ENCODE measurements around the gene DIAPH2.
"Not testable (repeated sequence)": the region's sequence is repeated elsewhere in the genome, so short reads cannot be mapped to it uniquely, and the experiment has no call there.

DIAPH2 gene

GRCh38 chrX:96835660-96836289 lies 151.1 kb downstream of the DIAPH2 start:
- H3K4me3 ChIP-seq (replicated peaks; ENCODE audit: low read depth, low read length) = no peak overlapping the region
- no peak for TF ChIP-seq CTCF (IDR thresholded peaks at IDR 0.05; ENCODE audit: low read depth, low read length, missing control alignments)
- no peak for DNase-seq (ENCODE audit: extremely low read depth, low read depth)

- DNase-seq (ENCODE audit: extremely low read depth, low read depth) = no peak
- H3K4me3 ChIP-seq (replicated peaks; ENCODE audit: low read depth, low read length) = no peak overlapping the region
- TF ChIP-seq CTCF (IDR thresholded peaks at IDR 0.05; ENCODE audit: low read depth, low read length, missing control alignments) = no peak
Measured at GRCh38 chrX:96837808-96838207, 153.2 kb downstream of the DIAPH2 start.

- no peak overlapping the region for H3K4me3 ChIP-seq (replicated peaks; ENCODE audit: low read depth, low read length)
- DNase-seq (ENCODE audit: extremely low read depth, low read depth) = no peak
- no peak for TF ChIP-seq CTCF (IDR thresholded peaks at IDR 0.05; ENCODE audit: low read depth, low read length, missing control alignments)
Measured at GRCh38 chrX:96838537-96838936, 153.9 kb downstream of the DIAPH2 start.

GRCh38 chrX:96841325-96841724 lies 156.7 kb downstream of the DIAPH2 start:
- DNase-seq (ENCODE audit: extremely low read depth, low read depth) = no peak
- no peak overlapping the region for H3K4me3 ChIP-seq (replicated peaks; ENCODE audit: low read depth, low read length)
- TF ChIP-seq CTCF (IDR thresholded peaks at IDR 0.05; ENCODE audit: low read depth, low read length, missing control alignments) = no peak

GRCh38 chrX:96841866-96842265 lies 157.2 kb downstream of the DIAPH2 start:
- not testable (repeated sequence) for DNase-seq (ENCODE audit: extremely low read depth, low read depth); H3K4me3 ChIP-seq (replicated peaks; ENCODE audit: low read depth, low read length)

GRCh38 chrX:96843566-96843965 lies 158.9 kb downstream of the DIAPH2 start:
- H3K4me3 ChIP-seq (replicated peaks; ENCODE audit: low read depth, low read length) = no peak overlapping the region
- DNase-seq (ENCODE audit: extremely low read depth, low read depth) = no peak
- no peak for TF ChIP-seq CTCF (IDR thresholded peaks at IDR 0.05; ENCODE audit: low read depth, low read length, missing control alignments)

- no peak overlapping the region for H3K4me3 ChIP-seq (replicated peaks; ENCODE audit: low read depth, low read length)
- DNase-seq (ENCODE audit: extremely low read depth, low read depth) = no peak
- no peak for TF ChIP-seq CTCF (IDR thresholded peaks at IDR 0.05; ENCODE audit: low read depth, low read length, missing control alignments)
Measured at GRCh38 chrX:96846841-96847240, 162.2 kb downstream of the DIAPH2 start.

- not testable (repeated sequence) for DNase-seq (ENCODE audit: extremely low read depth, low read depth); H3K4me3 ChIP-seq (replicated peaks; ENCODE audit: low read depth, low read length)
Measured at GRCh38 chrX:96859422-96859821, 174.8 kb downstream of the DIAPH2 start.

All from HFF-Myc (cell line).